ENCODE data around the gene C1orf122.

DNA sequence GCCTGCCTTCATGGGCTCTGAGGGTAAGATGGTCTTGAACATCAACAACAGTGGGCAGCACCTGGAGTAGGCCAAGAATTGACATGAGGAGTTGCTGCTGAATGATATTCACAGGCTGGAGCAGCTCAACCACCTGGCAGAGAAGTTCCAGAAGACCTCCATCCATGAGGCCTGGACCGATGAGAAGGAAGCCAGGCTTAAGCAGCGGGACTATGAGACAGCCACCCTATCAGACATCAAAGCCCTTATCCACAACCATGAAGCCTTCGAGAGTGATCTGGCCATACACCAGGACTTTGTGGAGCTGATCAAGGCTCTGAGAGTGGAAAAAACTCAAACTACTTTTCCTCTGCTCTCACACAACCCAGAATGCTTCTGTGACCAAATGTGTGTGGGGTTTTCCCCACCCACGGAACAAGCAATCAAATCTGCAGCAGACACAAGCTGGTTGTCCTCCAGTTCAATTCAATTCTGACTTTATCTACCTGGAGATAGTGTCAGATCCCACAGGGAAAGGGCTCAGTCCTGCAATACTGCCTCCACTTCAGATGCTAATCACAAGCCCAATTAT, 30.6 kb upstream of the C1orf122 start:
- TF ChIP-seq, protein P1, sequence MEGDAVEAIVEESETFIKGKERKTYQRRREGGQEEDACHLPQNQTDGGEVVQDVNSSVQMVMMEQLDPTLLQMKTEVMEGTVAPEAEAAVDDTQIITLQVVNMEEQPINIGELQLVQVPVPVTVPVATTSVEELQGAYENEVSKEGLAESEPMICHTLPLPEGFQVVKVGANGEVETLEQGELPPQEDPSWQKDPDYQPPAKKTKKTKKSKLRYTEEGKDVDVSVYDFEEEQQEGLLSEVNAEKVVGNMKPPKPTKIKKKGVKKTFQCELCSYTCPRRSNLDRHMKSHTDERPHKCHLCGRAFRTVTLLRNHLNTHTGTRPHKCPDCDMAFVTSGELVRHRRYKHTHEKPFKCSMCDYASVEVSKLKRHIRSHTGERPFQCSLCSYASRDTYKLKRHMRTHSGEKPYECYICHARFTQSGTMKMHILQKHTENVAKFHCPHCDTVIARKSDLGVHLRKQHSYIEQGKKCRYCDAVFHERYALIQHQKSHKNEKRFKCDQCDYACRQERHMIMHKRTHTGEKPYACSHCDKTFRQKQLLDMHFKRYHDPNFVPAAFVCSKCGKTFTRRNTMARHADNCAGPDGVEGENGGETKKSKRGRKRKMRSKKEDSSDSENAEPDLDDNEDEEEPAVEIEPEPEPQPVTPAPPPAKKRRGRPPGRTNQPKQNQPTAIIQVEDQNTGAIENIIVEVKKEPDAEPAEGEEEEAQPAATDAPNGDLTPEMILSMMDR (IDR thresholded peaks at IDR 0.05) = no peak
- no peak for TF ChIP-seq POLR2A (IDR thresholded peaks at IDR 0.05)
